GM12865 (cell line): ENCODE data around the gene RHPN2.

Source experiments
- DNase-seq: peaks from one replicate; pipeline ENCODE4 v3.0.0; 2010; ENCODE audit warnings: low read depth
- H3K4me3 ChIP-seq: 2 replicates; pipeline ENCODE4 v1.5.1; 2011; ENCODE audit warnings: mild to moderate bottlenecking, low read depth, low read length, control low read depth
- TF ChIP-seq, protein P1 (sequence below): IDR thresholded peaks from 2 replicates; pipeline ENCODE4 v1.5.1; 2011; ENCODE audit warnings: low read length, control low read depth, low read depth, inconsistent platforms; ENCODE audit not compliant: insufficient read depth; ENCODE audit errors: missing control alignments

The RHPN2 gene

GRCh38 chr19:33064792-33065550 lies at the start of gene RHPN2:
TSS of gene RHPN2 (minus strand) at chr19:33064888. CDS start at chr19:33064852, 36 bp downstream.
- H3K4me3 ChIP-seq: peak within 1 kb of the TSS; percentile 56
- DNase-seq: peak; percentile 84
- TF ChIP-seq, protein P1, sequence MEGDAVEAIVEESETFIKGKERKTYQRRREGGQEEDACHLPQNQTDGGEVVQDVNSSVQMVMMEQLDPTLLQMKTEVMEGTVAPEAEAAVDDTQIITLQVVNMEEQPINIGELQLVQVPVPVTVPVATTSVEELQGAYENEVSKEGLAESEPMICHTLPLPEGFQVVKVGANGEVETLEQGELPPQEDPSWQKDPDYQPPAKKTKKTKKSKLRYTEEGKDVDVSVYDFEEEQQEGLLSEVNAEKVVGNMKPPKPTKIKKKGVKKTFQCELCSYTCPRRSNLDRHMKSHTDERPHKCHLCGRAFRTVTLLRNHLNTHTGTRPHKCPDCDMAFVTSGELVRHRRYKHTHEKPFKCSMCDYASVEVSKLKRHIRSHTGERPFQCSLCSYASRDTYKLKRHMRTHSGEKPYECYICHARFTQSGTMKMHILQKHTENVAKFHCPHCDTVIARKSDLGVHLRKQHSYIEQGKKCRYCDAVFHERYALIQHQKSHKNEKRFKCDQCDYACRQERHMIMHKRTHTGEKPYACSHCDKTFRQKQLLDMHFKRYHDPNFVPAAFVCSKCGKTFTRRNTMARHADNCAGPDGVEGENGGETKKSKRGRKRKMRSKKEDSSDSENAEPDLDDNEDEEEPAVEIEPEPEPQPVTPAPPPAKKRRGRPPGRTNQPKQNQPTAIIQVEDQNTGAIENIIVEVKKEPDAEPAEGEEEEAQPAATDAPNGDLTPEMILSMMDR: no peak

DNA sequence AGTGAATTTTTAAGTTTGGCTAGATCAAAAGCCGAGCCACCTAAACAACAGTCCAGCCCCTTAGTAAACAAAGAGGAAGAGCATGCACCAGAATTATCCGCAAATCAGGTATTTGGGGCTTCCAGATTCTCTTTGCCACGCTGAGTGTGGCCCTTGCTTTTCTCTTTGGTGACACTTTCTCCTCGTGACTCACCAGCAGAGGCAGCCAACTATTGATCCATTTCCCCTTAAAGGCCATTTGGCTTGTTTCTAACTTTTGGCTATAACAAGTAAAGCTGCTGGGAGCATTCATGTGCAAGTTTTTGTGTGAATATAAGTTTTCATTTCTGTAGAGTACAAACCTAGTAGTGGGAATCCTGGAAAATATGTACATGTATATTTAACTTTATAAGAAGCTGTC lies 49.6 kb upstream of the RHPN2 start:
- DNase-seq: no peak
- TF ChIP-seq, protein P1: no peak
- H3K4me3 ChIP-seq: no peak overlapping the region

GRCh38 chr19:33111587-33111986 lies 46.9 kb upstream of the RHPN2 start:
- TF ChIP-seq, protein P1: no peak
- H3K4me3 ChIP-seq: no peak overlapping the region
- DNase-seq: no peak

DNA sequence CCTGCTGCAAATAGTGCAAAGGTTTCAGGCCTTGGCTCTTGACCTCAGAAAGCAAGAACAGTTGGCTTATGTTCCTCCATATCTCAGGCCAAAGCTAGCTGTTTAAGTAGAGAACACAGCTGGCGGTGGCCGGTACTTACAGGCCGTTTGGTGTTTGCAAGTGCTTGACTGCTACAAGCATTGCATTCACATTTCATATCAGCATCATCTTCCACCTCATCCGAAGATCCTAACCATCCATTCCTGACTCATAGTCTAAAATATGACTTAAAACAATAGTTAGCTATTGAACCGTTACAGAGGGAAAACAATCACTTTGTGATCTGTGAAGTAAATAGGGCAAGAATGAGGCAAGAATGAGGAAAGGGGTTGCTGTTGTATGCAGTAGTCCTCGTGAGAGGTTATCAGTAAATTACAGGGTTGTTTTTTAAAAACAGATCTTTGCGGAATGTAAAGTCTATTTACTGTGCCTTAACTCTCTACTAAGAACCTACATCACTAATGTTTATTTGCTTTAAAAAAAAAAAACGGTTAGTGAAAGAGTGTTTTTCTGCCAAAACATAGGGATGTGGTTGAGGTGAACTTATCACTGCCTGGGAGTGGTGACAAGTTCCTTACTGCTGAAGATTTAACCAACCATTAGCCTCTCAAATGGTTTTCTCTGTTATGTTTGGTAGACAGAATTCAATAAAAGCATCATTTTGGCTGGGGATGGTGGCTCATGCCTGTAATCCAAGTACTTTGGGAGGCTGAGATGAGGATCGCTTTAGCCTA lies 45.6 kb upstream of the RHPN2 start:
- TF ChIP-seq, protein P1: no peak
- no peak overlapping the region for H3K4me3 ChIP-seq
- DNase-seq: no peak

DNA sequence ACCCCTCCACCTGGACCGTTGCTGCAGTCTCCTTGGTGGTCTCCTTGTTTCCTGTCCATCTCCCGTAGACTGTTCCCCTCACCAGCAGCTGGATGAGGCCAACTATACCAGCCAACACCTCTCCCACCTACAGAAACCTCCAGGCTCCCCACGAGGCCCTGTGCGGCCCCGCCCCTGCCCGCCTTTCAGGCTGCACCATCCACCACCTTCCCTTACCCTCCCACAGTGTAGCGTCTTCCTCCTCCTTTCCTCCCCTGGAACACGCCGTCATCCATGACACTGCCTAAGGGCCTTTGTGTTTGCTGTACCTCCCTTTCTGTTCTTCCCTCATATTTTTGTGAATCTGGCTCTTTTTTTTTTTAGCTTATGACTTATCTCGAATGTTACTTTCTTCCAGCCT lies 43.5 kb upstream of the RHPN2 start:
- DNase-seq: no peak
- TF ChIP-seq, protein P1: no peak
- H3K4me3 ChIP-seq: no peak overlapping the region

- no peak overlapping the region for H3K4me3 ChIP-seq
- TF ChIP-seq, protein P1: no peak
- DNase-seq: no peak
Observed at GRCh38 chr19:33102893-33103292, 38.2 kb upstream of the RHPN2 start.
